Endodermal cell (in vitro differentiated cells): ENCODE data around the gene PRRC2B. TPM values are rescaled to one million over a fixed set of nuclear protein-coding genes. Genes with fewer than 3 reads are reported as not detected.
A peak's percentile ranks its signal among the peaks of the same experiment; 100 is the strongest.

Experiments used
- DNase-seq: peaks from one replicate; pipeline ENCODE4 v3.0.0-alpha.2; 2017
- H3K27ac ChIP-seq: 2 replicates; pipeline ENCODE4 v1.5.1; 2013; ENCODE audit warnings: mild to moderate bottlenecking, low read depth, low read length, moderate library complexity
- H3K27me3 ChIP-seq: 2 replicates; pipeline ENCODE4 v1.6.1; 2013; ENCODE audit warnings: mild to moderate bottlenecking, low read length, moderate library complexity; ENCODE audit not compliant: insufficient read depth, control insufficient read depth, poor library complexity, severe bottlenecking
- H3K36me3 ChIP-seq: 2 replicates; pipeline ENCODE4 v1.7.0; 2013; ENCODE audit warnings: mild to moderate bottlenecking, low read length, moderate library complexity; ENCODE audit not compliant: control insufficient read depth, insufficient read depth
- H3K4me1 ChIP-seq: one replicate; pipeline ENCODE4 v1.7.0; 2013; ENCODE audit warnings: low read length; ENCODE audit not compliant: control insufficient read depth, insufficient read depth
- H3K4me3 ChIP-seq: 2 replicates; pipeline ENCODE4 v1.5.1; 2013; ENCODE audit warnings: mild to moderate bottlenecking, low read length, moderate library complexity
- H3K9ac ChIP-seq: 2 replicates; pipeline ENCODE4 v1.6.1; 2013; ENCODE audit warnings: mild to moderate bottlenecking, low read length, moderate library complexity; ENCODE audit not compliant: poor library complexity, severe bottlenecking; ENCODE audit errors: extremely low read depth
- H3K9me3 ChIP-seq: 2 replicates; pipeline ENCODE4 v1.6.1; 2013; ENCODE audit warnings: mild to moderate bottlenecking, low read length, moderate library complexity; ENCODE audit not compliant: control insufficient read depth
- H3K27ac Mint-ChIP-seq: 2 replicates; pipeline ENCODE4 v1.8.0; 2020; ENCODE audit warnings: mixed read lengths
- H3K27me3 Mint-ChIP-seq: 2 replicates; pipeline ENCODE4 v1.8.0; 2021; ENCODE audit warnings: mild to moderate bottlenecking, mixed read lengths; ENCODE audit not compliant: insufficient read depth
- H3K36me3 Mint-ChIP-seq: 2 replicates; pipeline ENCODE4 v1.8.0; 2020; ENCODE audit warnings: low read depth, mixed read lengths
- H3K4me1 Mint-ChIP-seq: 2 replicates; pipeline ENCODE4 v1.8.0; 2020; ENCODE audit warnings: mixed read lengths
- H3K4me3 Mint-ChIP-seq: 2 replicates; pipeline ENCODE4 v1.8.0; 2020; ENCODE audit warnings: mild to moderate bottlenecking, moderate library complexity, mixed read lengths
- H3K9me3 Mint-ChIP-seq: 2 replicates; pipeline ENCODE4 v1.8.0; 2020; ENCODE audit warnings: mild to moderate bottlenecking, mixed read lengths
- CTCF ChIP-seq: fragments of 200-600 bp; sonication (generic); conservative IDR thresholded peaks from 2 replicates; pipeline ENCODE4 v1.5.0; 2021; ENCODE audit warnings: antibody characterized with exemption, mild to moderate bottlenecking
- WGBS, 2 experiments: methylation state at CpG; one replicate each; pipeline versions ENCODE4 v1.1.5 to v1.1.7; 2013; ENCODE audit warnings: missing lambda C conversion rate in 2 of 2, mixed read lengths in 1 of 2; ENCODE audit not compliant: insufficient coverage in 1 of 2, insufficient read length in 1 of 2; 5-methylcytosine and 5-hydroxymethylcytosine counted together
- total RNA-seq, 2 donors: library from RNA; stranded (reverse); fragmentation: NEBNext Ultra II Directional in 1 of 2; extraction: Animal tissue kit (Norgen Biotek cat#: 25700) in 1 of 2; gene quantifications; 2 replicates in 1 of 2; 3 replicates in 1 of 2; pipeline ENCODE4 v1.2.1, GENCODE V29; 2021

The PRRC2B gene
- total RNA-seq, 2 donors from 2014 or later: 309 to 334 TPM

GRCh38 chr9:131494296-131494870, 100.5 kb downstream of the PRRC2B start:
- Mint-ChIP-seq H3K27ac (peak overlapping the region; percentile 59), H3K4me1 (no peaks in the 10 kb centered on the region), H3K27me3 (no peaks in the 10 kb centered on the region), H3K36me3 (peaks cover 92% of the 10 kb centered on the region), H3K9me3 (no peaks in the 10 kb centered on the region), H3K4me3 (no peak overlapping the region)
- no peaks in the 10 kb centered on the region for H3K27me3 ChIP-seq
- TF ChIP-seq CTCF: no peak
- no peaks in the 10 kb centered on the region for H3K4me1 ChIP-seq
- peak overlapping the region; percentile 47 for H3K27ac ChIP-seq
- 96 to 98% methylated on average over 9 to 22 of the region's 22 CpGs for WGBS, 2 experiments
- peaks cover 99% of the 10 kb centered on the region for H3K36me3 ChIP-seq
- no peak overlapping the region for H3K4me3 ChIP-seq
- H3K9ac ChIP-seq: no peak overlapping the region
- H3K9me3 ChIP-seq: no peaks in the 10 kb centered on the region
- no peak for DNase-seq

- H3K9ac ChIP-seq: no peak overlapping the region
- H3K27ac ChIP-seq: no peak overlapping the region
- H3K4me3 ChIP-seq: no peak overlapping the region
- Mint-ChIP-seq H3K4me1 (no peaks in the 10 kb centered on the region), H3K27me3 (no peaks in the 10 kb centered on the region), H3K4me3 (no peak overlapping the region), H3K36me3 (peaks cover 86% of the 10 kb centered on the region), H3K27ac (peak overlapping the region; percentile 61), H3K9me3 (no peaks in the 10 kb centered on the region)
- H3K36me3 ChIP-seq: peaks cover 99% of the 10 kb centered on the region
- H3K27me3 ChIP-seq: no peaks in the 10 kb centered on the region
- no peak for TF ChIP-seq CTCF
- no peak for DNase-seq
- WGBS, 2 experiments: 94% methylated on average over 22 of the region's 22 CpGs
- H3K4me1 ChIP-seq: no peaks in the 10 kb centered on the region
- H3K9me3 ChIP-seq: no peaks in the 10 kb centered on the region
Observed at GRCh38 chr9:131495785-131496184, 101.9 kb downstream of the PRRC2B start.

GRCh38 chr9:131496844-131497405, 103.0 kb downstream of the PRRC2B start:
- TF ChIP-seq CTCF: no peak
- H3K27ac Mint-ChIP-seq: no peak overlapping the region
- Histone ChIP-seq H3K36me3 (peaks cover 94% of the 10 kb centered on the region), H3K27me3 (no peaks in the 10 kb centered on the region), H3K27ac (no peak overlapping the region), H3K9ac (no peak overlapping the region), H3K4me1 (no peaks in the 10 kb centered on the region), H3K4me3 (no peak overlapping the region), H3K9me3 (no peaks in the 10 kb centered on the region)
- no peaks in the 10 kb centered on the region for H3K4me1 Mint-ChIP-seq
- no peak for DNase-seq
- peaks cover 80% of the 10 kb centered on the region for H3K36me3 Mint-ChIP-seq
- H3K4me3 Mint-ChIP-seq: no peak overlapping the region
- WGBS, 2 experiments: 90 to 95% methylated on average over 9 to 10 of the region's 10 CpGs
- no peaks in the 10 kb centered on the region for H3K9me3 Mint-ChIP-seq
- H3K27me3 Mint-ChIP-seq: no peaks in the 10 kb centered on the region
